ENCODE measurements around the gene AMPD2.
"Not testable (repeated sequence)": the region's sequence is repeated elsewhere in the genome, so short reads cannot be mapped to it uniquely, and the experiment has no call there.

Gene AMPD2

DNA sequence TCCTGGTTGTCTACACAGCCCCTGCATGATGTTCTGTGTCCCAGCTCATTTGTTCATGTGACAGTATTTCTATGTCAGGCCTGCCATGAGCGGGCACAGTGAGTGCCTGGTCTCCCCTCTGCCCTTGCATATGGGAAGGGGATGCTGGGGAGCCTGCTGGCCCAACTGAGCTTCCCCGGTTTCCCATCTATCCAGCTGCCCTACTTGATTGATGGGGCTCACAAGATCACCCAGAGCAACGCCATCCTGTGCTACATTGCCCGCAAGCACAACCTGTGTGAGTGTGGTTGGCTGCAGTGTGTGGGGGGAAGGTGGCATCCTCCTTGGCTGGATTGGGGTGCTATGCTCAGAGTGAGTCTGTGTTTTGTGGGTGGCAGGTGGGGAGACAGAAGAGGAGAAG is 37.8 kb downstream of the AMPD2 start:
- no peak for TF ChIP-seq ZFX (IDR thresholded peaks at IDR 0.05)
- TF ChIP-seq, protein P1, sequence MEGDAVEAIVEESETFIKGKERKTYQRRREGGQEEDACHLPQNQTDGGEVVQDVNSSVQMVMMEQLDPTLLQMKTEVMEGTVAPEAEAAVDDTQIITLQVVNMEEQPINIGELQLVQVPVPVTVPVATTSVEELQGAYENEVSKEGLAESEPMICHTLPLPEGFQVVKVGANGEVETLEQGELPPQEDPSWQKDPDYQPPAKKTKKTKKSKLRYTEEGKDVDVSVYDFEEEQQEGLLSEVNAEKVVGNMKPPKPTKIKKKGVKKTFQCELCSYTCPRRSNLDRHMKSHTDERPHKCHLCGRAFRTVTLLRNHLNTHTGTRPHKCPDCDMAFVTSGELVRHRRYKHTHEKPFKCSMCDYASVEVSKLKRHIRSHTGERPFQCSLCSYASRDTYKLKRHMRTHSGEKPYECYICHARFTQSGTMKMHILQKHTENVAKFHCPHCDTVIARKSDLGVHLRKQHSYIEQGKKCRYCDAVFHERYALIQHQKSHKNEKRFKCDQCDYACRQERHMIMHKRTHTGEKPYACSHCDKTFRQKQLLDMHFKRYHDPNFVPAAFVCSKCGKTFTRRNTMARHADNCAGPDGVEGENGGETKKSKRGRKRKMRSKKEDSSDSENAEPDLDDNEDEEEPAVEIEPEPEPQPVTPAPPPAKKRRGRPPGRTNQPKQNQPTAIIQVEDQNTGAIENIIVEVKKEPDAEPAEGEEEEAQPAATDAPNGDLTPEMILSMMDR (conservative IDR thresholded peaks at IDR 0.05), result no peak
- H3K27ac ChIP-seq, result no peak overlapping the region

DNA sequence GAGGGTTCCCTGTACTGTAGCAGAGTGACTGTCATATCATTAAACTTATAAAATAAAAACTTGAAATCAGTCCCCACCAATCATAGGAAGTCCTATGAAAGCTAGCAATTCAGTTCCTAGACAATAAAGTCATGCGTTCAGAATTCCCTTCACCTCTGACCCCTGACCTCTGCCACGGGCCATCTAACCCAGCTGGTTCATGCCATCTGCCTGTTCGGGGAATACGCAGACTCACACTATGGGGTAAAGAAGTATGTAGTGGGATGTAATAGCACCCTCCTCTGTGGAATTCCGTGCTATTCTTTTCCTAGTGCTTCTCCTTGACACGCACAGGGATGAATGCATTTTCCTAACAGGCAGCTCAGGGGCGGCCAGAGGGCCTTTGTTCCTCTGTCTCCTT is 38.3 kb downstream of the AMPD2 start:
- H3K27ac ChIP-seq, result no peak overlapping the region
- TF ChIP-seq ZFX (IDR thresholded peaks at IDR 0.05), result no peak
- TF ChIP-seq, protein P1 (conservative IDR thresholded peaks at IDR 0.05), result no peak

DNA sequence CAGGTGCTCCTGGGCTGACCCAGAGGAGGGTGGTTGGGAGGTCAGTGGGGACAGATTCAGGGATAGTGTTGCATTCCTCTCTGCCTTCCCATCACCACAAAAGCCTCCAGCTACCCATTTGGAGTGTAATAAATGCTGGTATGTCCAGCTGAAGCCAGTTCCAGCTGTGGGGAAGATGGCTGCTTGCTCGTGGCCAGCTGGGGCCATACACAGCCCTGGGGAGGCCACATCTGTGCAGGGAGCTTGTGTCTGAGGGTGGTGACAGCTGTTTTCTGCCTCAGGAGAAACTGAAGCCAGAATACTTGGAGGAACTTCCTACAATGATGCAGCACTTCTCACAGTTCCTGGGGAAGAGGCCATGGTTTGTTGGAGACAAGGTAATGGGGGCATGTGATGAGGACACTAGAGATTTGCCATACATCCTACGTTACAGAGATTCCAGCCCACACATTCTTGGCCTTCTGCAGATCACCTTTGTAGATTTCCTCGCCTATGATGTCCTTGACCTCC is 39.0 kb downstream of the AMPD2 start:
- TF ChIP-seq, protein P1 (conservative IDR thresholded peaks at IDR 0.05), result no peak
- TF ChIP-seq ZFX (IDR thresholded peaks at IDR 0.05), result no peak
- H3K27ac ChIP-seq, result no peak overlapping the region

DNA sequence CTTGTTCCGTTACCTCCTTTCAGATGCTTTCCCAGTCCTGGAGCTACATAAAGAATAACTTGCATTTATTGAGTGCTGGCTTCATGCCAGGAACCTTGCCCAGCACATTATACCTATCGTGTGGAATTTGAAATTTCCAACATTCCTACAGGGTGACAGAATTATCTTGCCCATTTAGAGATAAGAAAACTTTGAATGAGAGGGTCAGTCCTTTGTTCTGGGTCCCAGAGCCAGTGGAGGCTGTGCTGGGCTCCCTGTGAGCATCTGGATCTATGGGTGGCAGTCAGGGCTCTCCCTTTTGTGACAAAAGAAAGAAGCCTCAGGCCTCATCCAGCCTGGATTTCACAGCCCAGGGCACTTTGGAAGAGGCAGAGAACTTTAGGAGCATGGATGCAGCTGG is 39.5 kb downstream of the AMPD2 start:
- H3K27ac ChIP-seq, result no peak overlapping the region
- no peak for TF ChIP-seq ZFX (IDR thresholded peaks at IDR 0.05)
- TF ChIP-seq, protein P1 (conservative IDR thresholded peaks at IDR 0.05), result no peak

DNA sequence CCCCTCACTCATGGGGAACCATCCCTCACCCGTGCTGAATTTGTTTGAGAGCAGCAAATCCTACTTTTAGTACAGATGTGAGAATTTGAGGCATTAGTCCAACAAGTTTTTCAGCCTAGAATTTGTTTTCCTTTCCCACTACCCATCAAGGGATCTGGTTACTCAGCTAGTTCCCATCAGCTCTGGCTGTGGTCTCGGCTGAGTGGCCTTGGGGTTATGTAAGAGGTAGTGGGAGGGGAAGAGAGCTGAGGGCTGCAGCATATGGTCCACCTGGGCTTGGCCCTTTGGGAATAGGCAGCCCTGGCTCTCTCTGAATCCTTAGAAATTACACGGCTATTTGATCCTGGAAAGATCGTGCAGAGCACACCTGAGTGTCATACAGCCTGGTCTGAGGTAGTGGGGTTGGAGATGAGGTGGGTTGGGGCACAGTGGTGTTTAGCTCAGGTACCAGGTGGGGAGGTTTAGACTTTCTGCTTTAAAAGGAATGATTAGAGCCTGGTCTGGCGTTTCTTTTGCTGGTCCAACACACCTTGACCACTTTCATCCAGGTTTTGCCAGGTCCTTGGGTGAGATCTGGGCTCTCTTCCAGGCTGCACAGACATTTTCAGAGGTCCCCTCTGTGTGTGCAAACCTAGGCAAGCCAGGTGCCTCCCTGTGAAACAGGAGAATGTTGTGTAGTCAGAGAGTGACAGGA is 40.5 kb downstream of the AMPD2 start:
- no peak overlapping the region for H3K27ac ChIP-seq
- no peak for TF ChIP-seq ZFX (IDR thresholded peaks at IDR 0.05)
- TF ChIP-seq, protein P1 (conservative IDR thresholded peaks at IDR 0.05), result no peak

DNA sequence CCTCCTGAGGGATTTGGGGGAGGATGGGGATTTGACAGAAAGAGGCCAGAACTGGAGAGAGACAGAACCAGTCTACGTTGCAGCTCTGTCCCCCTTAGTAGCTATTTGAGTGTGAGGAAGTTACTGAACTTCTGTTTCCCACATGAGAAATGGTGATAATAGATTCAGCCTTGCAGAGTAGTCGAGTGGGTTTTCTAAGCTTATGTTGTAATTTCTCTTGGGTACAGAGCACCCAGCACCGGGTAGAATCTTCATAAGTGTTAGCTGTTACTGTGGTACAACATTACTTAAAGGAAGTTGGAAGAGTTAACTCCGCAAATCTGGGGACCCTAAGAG is 41.0 kb downstream of the AMPD2 start:
- H3K27ac ChIP-seq, result not testable (repeated sequence)

DNA sequence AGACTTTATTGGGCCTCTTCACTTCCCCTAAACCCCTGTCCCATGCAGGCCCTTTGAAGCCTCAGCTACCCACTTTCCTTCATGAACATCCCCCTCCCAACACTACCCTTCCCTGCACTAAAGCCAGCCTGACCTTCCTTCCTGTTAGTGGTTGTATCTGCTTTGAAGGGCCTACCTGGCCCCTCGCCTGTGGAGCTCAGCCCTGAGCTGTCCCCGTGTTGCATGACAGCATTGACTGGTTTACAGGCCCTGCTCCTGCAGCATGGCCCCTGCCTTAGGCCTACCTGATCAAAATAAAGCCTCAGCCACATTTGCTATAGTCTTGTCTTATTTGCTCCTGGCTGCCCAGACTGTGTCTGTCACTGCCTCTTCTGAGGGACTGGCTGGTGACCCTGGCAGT is 41.8 kb downstream of the AMPD2 start:
- TF ChIP-seq ZFX (IDR thresholded peaks at IDR 0.05), result no peak
- TF ChIP-seq, protein P1 (conservative IDR thresholded peaks at IDR 0.05), result no peak
- H3K27ac ChIP-seq, result no peak overlapping the region

DNA sequence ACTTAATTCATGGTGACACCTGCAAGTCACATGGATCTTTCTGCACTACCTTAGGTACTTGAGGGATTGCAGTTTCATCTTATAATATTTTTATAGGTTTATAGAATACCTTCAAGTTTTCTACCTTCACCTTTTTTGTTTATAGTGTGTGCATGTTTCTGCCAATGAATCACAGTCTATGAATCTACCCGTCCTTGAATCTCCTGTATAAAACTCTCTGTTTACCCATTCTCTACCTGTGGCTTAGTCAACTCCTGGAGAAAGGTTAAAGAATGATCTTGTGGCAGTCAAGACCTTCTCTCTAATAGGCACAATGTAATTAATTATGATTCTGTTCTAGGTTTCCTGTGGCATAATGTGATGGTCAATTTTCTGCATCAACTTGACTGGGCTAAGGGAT is 45.0 kb downstream of the AMPD2 start:
- H3K27ac ChIP-seq, result no peak overlapping the region
- TF ChIP-seq, protein P1 (conservative IDR thresholded peaks at IDR 0.05), result no peak
